Activated CD4-positive, alpha-beta T cell treated with anti-CD3 and anti-CD28 coated beads, Interleukin-2, amount 10 ng/mL, durations not matched to agents 7 days and 5 days (primary cell): Measurements from ENCODE around the gene NOP9. TPM values are rescaled to one million over a fixed set of nuclear protein-coding genes. Genes with fewer than 3 reads are reported as not detected.

Experiments used
- CTCF ChIA-PET: fragments of 350-600 bp; sonication (Branson Sonifier 250); formaldehyde crosslinking; loops from one replicate; lab custom pipeline; 2021; ENCODE audit warnings: antibody characterized with exemption; lab: Charles Lee
- POLR2A ChIA-PET: fragments of 350-600 bp; sonication (Branson Sonifier 250); formaldehyde crosslinking; loops from one replicate; lab custom pipeline; 2021; ENCODE audit warnings: antibody characterized with exemption; lab: Charles Lee
- DNase-seq: peaks from one replicate; pipeline ENCODE4 v3.0.0-alpha.2; 2020
- H3K27ac Mint-ChIP-seq: one replicate; pipeline ENCODE4 v1.8.0; 2021; ENCODE audit warnings: mild to moderate bottlenecking, moderate library complexity, mixed read lengths
- H3K27me3 Mint-ChIP-seq: one replicate; pipeline ENCODE4 v1.8.0; 2021; ENCODE audit warnings: mixed read lengths
- H3K36me3 Mint-ChIP-seq: one replicate; pipeline ENCODE4 v1.8.0; 2021; ENCODE audit warnings: low read depth, mixed read lengths
- H3K4me1 Mint-ChIP-seq: one replicate; pipeline ENCODE4 v1.8.0; 2021; ENCODE audit warnings: mixed read lengths
- H3K4me3 Mint-ChIP-seq: one replicate; pipeline ENCODE4 v1.8.0; 2021; ENCODE audit warnings: mild to moderate bottlenecking, moderate library complexity, mixed read lengths
- H3K9me3 Mint-ChIP-seq: one replicate; pipeline ENCODE4 v1.8.0; 2021; ENCODE audit warnings: mixed read lengths
- total RNA-seq, 2 experiments: library from RNA; stranded (reverse); gene quantifications; one replicate each; pipeline ENCODE4 v1.2.3, GENCODE V29; 2021

Gene NOP9
- total RNA-seq, 2 experiments from 2014 or later = 30.8 to 35.2 TPM

GRCh38 chr14:24267516-24267915 lies 32.1 kb upstream of the NOP9 start:
- Mint-ChIP-seq H3K4me1 (peaks cover 29% of the 10 kb centered on the region), H3K36me3 (peaks cover 13% of the 10 kb centered on the region), H3K27me3 (no peaks in the 10 kb centered on the region), H3K4me3 (no peak overlapping the region), H3K9me3 (no peaks in the 10 kb centered on the region), H3K27ac (no peak overlapping the region)
- CTCF ChIA-PET = interaction anchor here (1.1 to 6.6 kb wide), 4 partner anchors 16 to 25 kb away, joined by 3 to 44 read pairs (median 6); partner anchors contain the start of gene TINF2
- DNase-seq = no peak
- POLR2A ChIA-PET = no interaction called here

DNA sequence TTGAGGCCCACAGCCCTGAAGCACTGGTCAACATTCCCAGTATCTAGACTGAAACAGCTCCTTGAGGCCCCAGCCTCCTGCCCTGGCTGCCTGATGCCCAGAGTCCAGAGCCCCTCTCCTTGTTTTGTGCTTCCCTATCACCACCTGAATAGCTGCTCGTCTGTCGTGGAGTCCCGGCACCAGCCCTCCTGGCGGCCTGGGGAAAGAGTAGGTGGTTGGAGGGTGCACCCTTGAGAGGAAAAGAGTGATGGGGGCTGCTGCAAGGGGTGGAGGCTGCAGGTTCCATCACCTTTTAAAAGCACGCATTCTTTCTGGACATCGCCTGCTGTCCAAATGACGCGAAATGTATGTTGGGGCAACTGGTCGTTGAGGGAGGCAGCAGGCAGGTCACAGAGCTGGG lies 31.4 kb upstream of the NOP9 start:
- H3K27ac Mint-ChIP-seq = no peak overlapping the region
- DNase-seq = no peak
- no peaks in the 10 kb centered on the region for H3K9me3 Mint-ChIP-seq
- H3K4me3 Mint-ChIP-seq = no peak overlapping the region
- peaks cover 13% of the 10 kb centered on the region for H3K36me3 Mint-ChIP-seq
- peaks cover 35% of the 10 kb centered on the region for H3K4me1 Mint-ChIP-seq
- CTCF ChIA-PET = interaction anchor here (1.1 to 6.6 kb wide), 5 partner anchors 17 to 40 kb away, joined by 3 to 44 read pairs (median 6); partner anchors contain the start of genes CIDEB and TINF2
- POLR2A ChIA-PET = no interaction called here
- H3K27me3 Mint-ChIP-seq = no peaks in the 10 kb centered on the region

- ChIA-PET POLR2A (no interaction called here), CTCF (interaction anchor here (0.7 to 6.6 kb wide), 10 partner anchors 11 to 108 kb away, joined by 3 to 44 read pairs (median 7); partner anchors contain the start of genes CIDEB, IRF9 and TINF2)
- Mint-ChIP-seq H3K27me3 (no peaks in the 10 kb centered on the region), H3K9me3 (no peaks in the 10 kb centered on the region), H3K36me3 (peaks cover 13% of the 10 kb centered on the region), H3K4me1 (peaks cover 46% of the 10 kb centered on the region), H3K27ac (no peak overlapping the region), H3K4me3 (no peak overlapping the region)
- no peak for DNase-seq
Observed at GRCh38 chr14:24269368-24269767, 30.3 kb upstream of the NOP9 start.

DNA sequence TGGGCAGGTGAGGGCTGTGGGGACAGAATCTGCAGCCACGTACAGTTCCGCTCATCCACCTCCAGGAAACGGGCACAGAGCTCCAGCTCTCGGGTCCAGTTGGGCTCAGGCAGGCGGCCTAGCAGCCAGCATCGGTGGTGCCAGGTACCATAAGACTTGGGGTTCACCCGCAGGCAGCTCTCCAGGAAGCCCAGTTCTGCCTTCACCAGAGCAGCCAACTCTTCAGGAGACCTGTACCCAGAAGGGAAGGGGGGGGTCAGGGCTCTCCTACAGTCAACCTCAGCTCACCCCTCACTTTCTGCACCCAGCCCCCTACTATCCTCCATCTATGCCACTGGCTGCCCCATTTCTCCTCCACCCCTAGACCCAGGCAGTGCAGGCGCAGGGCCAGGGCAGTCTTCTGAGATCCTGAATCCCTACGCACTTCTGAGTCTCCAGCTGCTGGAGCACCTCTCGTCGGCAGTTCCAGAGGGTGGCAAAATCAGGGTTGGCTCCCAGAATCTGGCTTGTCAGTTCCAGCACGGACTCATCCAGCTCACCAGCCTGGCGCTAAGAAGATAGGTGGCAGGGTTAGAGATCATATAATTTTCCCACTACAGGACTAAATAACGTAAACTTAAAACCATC lies 29.6 kb upstream of the NOP9 start:
- Mint-ChIP-seq H3K27me3 (no peaks in the 10 kb centered on the region), H3K4me3 (peak overlapping the region; percentile 87), H3K36me3 (peaks cover 13% of the 10 kb centered on the region), H3K9me3 (no peaks in the 10 kb centered on the region), H3K4me1 (peaks cover 48% of the 10 kb centered on the region), H3K27ac (no peak overlapping the region)
- ChIA-PET CTCF (interaction anchor here (0.7 to 6.6 kb wide), 16 partner anchors 10 to 156 kb away, joined by 3 to 44 read pairs (median 13); partner anchors contain the start of genes CIDEB, DCAF11, DHRS1 and IRF9), POLR2A (interaction anchor here (1.2 to 1.6 kb wide), 2 partner anchors 22 to 23 kb away, joined by 3 to 11 read pairs; no protein-coding TSS in a partner anchor)
- DNase-seq = no peak

DNA sequence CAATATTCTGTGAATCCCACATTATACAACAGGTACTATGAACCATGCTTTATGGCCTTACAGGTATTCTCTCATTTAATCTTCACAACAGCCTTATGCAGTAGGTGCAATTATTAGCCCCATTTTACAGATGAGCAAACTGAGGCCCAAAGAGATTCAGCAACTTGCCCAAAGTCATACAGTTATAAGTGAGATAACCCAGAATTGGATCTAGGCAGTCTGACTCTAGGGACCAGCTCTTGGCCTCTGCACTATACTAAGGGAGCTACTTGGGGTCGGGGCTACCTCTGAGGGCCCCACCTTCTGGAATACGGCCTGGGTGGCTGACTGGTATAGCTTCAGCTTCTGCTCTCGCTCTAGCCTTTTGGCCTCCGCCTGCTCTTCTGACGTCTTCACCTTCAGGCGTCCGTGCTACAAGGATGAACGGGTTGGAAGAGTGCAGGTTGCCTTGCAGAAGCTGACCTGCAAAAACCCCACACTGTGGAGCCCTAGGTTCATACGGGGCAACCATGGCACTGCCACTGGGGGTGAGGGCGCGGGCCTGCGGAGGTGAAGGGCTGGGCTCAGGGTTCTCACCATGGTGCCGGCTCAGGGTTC lies 29.0 kb upstream of the NOP9 start:
- ChIA-PET CTCF (interaction anchor here (1.0 to 6.6 kb wide), 22 partner anchors 8 to 168 kb away, joined by 3 to 44 read pairs (median 10); partner anchors contain the start of genes CHMP4A, CIDEB, DCAF11 and DHRS1), POLR2A (interaction anchor here (0.5 to 1.6 kb wide), 6 partner anchors 8 to 38 kb away, joined by 3 to 11 read pairs (median 3); partner anchors contain the start of genes GMPR2, TGM1 and TINF2)
- Mint-ChIP-seq H3K4me3 (peak overlapping the region; percentile 87), H3K27me3 (no peaks in the 10 kb centered on the region), H3K4me1 (peaks cover 52% of the 10 kb centered on the region), H3K9me3 (no peaks in the 10 kb centered on the region), H3K27ac (peak overlapping the region; percentile 96), H3K36me3 (peaks cover 13% of the 10 kb centered on the region)
- no peak for DNase-seq

GRCh38 chr14:24271134-24271833 lies 28.4 kb upstream of the NOP9 start, which contains the start of gene RABGGTA:
RABGGTA (minus strand) TSS chr14:24271597; CDS start chr14:24271115, 482 bp downstream.
- Mint-ChIP-seq H3K27me3 (no peaks in the 10 kb centered on the region), H3K36me3 (peaks cover 10% of the 10 kb centered on the region), H3K27ac (peak within 1 kb of the TSS; percentile 96), H3K4me3 (peak within 1 kb of the TSS; percentile 87), H3K4me1 (peaks cover 52% of the 10 kb centered on the region), H3K9me3 (no peaks in the 10 kb centered on the region)
- ChIA-PET CTCF (interaction anchor here (1.0 to 6.6 kb wide), 23 partner anchors 9 to 169 kb away, joined by 3 to 44 read pairs (median 8); partner anchors contain the start of genes CHMP4A, CIDEB, DCAF11 and DHRS1), POLR2A (interaction anchor here (0.5 to 1.6 kb wide), 7 partner anchors 8 to 38 kb away, joined by 3 to 11 read pairs (median 3); partner anchors contain the start of genes GMPR2, TGM1 and TINF2)
- DNase-seq = peak; percentile 91

- DNase-seq = no peak
- POLR2A ChIA-PET = interaction anchor here (0.8 to 1.6 kb wide), 3 partner anchors 18 to 29 kb away, joined by 3 to 11 read pairs (median 9); partner anchors contain the start of gene TINF2
- Mint-ChIP-seq H3K4me1 (peaks cover 51% of the 10 kb centered on the region), H3K9me3 (no peaks in the 10 kb centered on the region), H3K36me3 (peaks cover 6% of the 10 kb centered on the region), H3K4me3 (peak overlapping the region; percentile 87), H3K27me3 (no peaks in the 10 kb centered on the region), H3K27ac (peak overlapping the region; percentile 91)
- CTCF ChIA-PET = interaction anchor here (1.0 to 6.6 kb wide), 21 partner anchors 9 to 169 kb away, joined by 3 to 44 read pairs (median 11); partner anchors contain the start of genes CHMP4A, CIDEB, DCAF11 and DHRS1
Observed at GRCh38 chr14:24271834-24272263, 27.8 kb upstream of the NOP9 start.

- CTCF ChIA-PET = interaction anchor here (1.2 to 6.6 kb wide), 14 partner anchors 8 to 159 kb away, joined by 3 to 44 read pairs (median 18); partner anchors contain the start of genes CIDEB, DHRS1, IRF9 and NOP9
- POLR2A ChIA-PET = no interaction called here
- peaks cover 3% of the 10 kb centered on the region for H3K36me3 Mint-ChIP-seq
- no peaks in the 10 kb centered on the region for H3K27me3 Mint-ChIP-seq
- no peaks in the 10 kb centered on the region for H3K9me3 Mint-ChIP-seq
- H3K4me1 Mint-ChIP-seq = peaks cover 52% of the 10 kb centered on the region
- peak overlapping the region; percentile 87 for H3K4me3 Mint-ChIP-seq
- DNase-seq = no peak
- peak overlapping the region; percentile 91 for H3K27ac Mint-ChIP-seq
Observed at GRCh38 chr14:24272467-24272866, 27.2 kb upstream of the NOP9 start.

- POLR2A ChIA-PET = interaction anchor here (0.6 to 1.1 kb wide), 3 partner anchors 8 to 62 kb away, joined by 3 to 4 read pairs (median 3); partner anchors contain the start of gene TINF2
- CTCF ChIA-PET = interaction anchor here (0.9 to 3.5 kb wide), 8 partner anchors 9 to 158 kb away, joined by 3 to 22 read pairs (median 5); partner anchors contain the start of genes CIDEB, IRF9, TGM1 and TINF2
- H3K4me3 Mint-ChIP-seq = no peak overlapping the region
- H3K4me1 Mint-ChIP-seq = peaks cover 61% of the 10 kb centered on the region
- DNase-seq = no peak
- peaks cover 3% of the 10 kb centered on the region for H3K36me3 Mint-ChIP-seq
- no peaks in the 10 kb centered on the region for H3K9me3 Mint-ChIP-seq
- no peaks in the 10 kb centered on the region for H3K27me3 Mint-ChIP-seq
- H3K27ac Mint-ChIP-seq = peak overlapping the region; percentile 81
Observed at GRCh38 chr14:24273422-24273998, 26.1 kb upstream of the NOP9 start.

- Mint-ChIP-seq H3K27me3 (no peaks in the 10 kb centered on the region), H3K36me3 (peaks cover 3% of the 10 kb centered on the region), H3K4me3 (no peak overlapping the region), H3K27ac (peak overlapping the region; percentile 81), H3K4me1 (peaks cover 67% of the 10 kb centered on the region), H3K9me3 (no peaks in the 10 kb centered on the region)
- DNase-seq = peak; percentile 52
- CTCF ChIA-PET = interaction anchor here (0.9 to 1.9 kb wide), 7 partner anchors 10 to 158 kb away, joined by 3 to 9 read pairs (median 4); partner anchors contain the start of genes IRF9, TGM1 and TINF2
- POLR2A ChIA-PET = interaction anchor here (0.6 to 1.1 kb wide), 3 partner anchors 16 to 63 kb away, joined by 3 to 4 read pairs (median 3); partner anchors contain the start of gene TINF2
Observed at GRCh38 chr14:24274101-24274543, 25.5 kb upstream of the NOP9 start.

DNA sequence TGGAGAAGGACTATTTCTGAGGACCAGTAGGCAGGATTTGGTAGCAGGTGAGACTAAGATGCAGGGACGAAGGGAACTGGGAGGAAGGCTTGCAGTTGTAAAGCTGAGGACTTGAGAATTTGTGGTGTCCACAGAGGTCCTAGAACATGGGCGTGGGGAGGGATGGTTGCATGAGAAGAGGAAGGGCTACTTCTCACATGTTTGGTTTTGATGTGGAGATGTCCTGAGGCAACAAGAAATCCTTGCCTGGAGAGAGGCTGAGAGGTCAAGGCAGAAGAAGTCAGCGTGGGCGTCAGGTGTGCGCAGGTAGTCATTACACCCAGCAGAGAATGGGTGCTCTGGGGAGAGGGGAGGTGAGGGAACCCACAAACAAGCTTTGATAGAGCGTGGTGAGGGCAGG lies 22.6 kb upstream of the NOP9 start:
- Mint-ChIP-seq H3K36me3 (peaks cover 3% of the 10 kb centered on the region), H3K27me3 (peaks cover 3% of the 10 kb centered on the region), H3K9me3 (no peaks in the 10 kb centered on the region), H3K4me1 (peaks cover 65% of the 10 kb centered on the region), H3K27ac (no peak overlapping the region), H3K4me3 (no peak overlapping the region)
- no peak for DNase-seq
- POLR2A ChIA-PET = no interaction called here
- CTCF ChIA-PET = interaction anchor here (0.6 to 2.2 kb wide), 5 partner anchors 12 to 41 kb away, joined by 3 to 6 read pairs (median 4); partner anchors contain the start of genes CIDEB and LTB4R
